HG03575 (cell line): ENCODE data around the gene SLC7A4.

Source experiments
- ATAC-seq: cut with Tn5 transposase; IDR thresholded peaks from one replicate; pipeline ENCODE4 v1.9.1; 2021; ENCODE audit not compliant: unreplicated experiment, insufficient number of reproducible peaks, low FRiP score; ENCODE audit errors: extremely low read depth

SLC7A4 gene

GRCh38 chr22:20979940-20980453 lies 52.4 kb downstream of the SLC7A4 start:
- ATAC-seq = no peak

DNA sequence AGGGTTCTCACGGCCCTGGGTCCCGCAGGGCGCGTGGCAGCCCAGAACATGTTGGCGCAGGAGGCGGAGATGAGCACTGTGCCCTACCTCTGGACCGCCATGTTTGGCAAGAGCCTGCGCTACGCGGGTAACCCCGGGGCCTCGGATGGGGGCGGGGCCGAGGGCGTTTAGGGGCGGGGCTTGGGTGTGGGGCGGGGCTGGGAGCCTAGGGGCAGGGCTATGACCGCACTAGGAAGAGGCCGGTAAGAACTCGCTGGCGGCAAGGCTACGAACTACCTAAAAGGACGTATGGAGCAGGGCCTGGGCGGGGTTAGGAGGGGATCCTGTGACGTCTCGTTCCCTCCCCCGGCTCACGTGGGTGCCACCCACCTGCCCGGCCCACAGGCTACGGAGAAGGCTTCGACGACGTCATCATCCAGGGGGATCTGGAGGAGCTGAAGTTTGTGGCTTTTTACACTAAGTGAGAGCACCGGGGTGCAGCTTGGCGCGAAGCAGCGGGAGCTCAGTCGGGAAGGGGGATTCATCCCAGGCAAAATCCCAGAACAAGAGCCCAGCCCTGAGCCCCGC lies 53.0 kb downstream of the SLC7A4 start:
- no peak for ATAC-seq
